ENCODE results near the gene TBC1D3B.
"Not testable (repeated sequence)": the region's sequence is repeated elsewhere in the genome, so short reads cannot be mapped to it uniquely, and the experiment has no call there.

DNA sequence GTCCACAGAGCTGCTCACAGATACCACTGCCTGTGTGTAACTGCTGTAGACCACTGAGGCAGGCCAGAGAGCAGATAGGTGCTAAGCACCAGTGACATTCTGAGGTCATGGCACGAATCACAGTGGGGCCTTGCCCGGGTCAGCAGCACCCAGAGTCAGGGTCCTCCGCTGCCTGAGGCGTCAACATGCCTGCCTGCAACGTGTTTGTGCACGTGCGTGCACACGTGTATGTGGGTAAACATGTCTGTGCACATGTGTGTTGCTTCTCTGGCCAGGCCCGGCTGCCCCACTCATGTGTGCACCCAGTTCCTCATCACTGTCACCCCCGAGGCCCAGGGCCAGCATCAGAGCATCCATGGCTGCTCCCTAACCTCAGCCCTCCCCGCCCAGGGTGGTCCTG lies at the start of gene TBC1D3B:
- TF ChIP-seq POLR2A (IDR thresholded peaks at IDR 0.05; ENCODE audit: insufficient read depth in 1 of 2, low read depth in 2 of 2, low read length in 2 of 2); TAF1 (CRISPR knock-in tag; IDR thresholded peaks at IDR 0.05); ZNF607 (CRISPR knock-in tag; IDR thresholded peaks at IDR 0.05; ENCODE audit: borderline replicate concordance); EZH2 (conservative IDR thresholded peaks at IDR 0.05; ENCODE audit: low read depth, low read length); POLR2AphosphoS2 (IDR thresholded peaks at IDR 0.05; ENCODE audit: low read depth, low read length); DNMT3B (CRISPR knock-in tag; conservative IDR thresholded peaks at IDR 0.05); ARNT (IDR thresholded peaks at IDR 0.05); ZNF768 (CRISPR knock-in tag; IDR thresholded peaks at IDR 0.05); ESRRA (CRISPR knock-in tag; IDR thresholded peaks at IDR 0.05; ENCODE audit: low read depth); SALL1 (CRISPR knock-in tag; IDR thresholded peaks at IDR 0.05): not testable (repeated sequence)
- TF ChIP-seq, protein P1, sequence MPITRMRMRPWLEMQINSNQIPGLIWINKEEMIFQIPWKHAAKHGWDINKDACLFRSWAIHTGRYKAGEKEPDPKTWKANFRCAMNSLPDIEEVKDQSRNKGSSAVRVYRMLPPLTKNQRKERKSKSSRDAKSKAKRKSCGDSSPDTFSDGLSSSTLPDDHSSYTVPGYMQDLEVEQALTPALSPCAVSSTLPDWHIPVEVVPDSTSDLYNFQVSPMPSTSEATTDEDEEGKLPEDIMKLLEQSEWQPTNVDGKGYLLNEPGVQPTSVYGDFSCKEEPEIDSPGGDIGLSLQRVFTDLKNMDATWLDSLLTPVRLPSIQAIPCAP (CRISPR knock-in tag; IDR thresholded peaks at IDR 0.05; ENCODE audit: low read depth) = not testable (repeated sequence)
- TF ChIP-seq, protein P2, sequence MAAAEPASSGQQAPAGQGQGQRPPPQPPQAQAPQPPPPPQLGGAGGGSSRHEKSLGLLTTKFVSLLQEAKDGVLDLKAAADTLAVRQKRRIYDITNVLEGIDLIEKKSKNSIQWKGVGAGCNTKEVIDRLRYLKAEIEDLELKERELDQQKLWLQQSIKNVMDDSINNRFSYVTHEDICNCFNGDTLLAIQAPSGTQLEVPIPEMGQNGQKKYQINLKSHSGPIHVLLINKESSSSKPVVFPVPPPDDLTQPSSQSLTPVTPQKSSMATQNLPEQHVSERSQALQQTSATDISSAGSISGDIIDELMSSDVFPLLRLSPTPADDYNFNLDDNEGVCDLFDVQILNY (CRISPR knock-in tag; conservative IDR thresholded peaks at IDR 0.05) = not testable (repeated sequence)
- TF ChIP-seq, protein P3, sequence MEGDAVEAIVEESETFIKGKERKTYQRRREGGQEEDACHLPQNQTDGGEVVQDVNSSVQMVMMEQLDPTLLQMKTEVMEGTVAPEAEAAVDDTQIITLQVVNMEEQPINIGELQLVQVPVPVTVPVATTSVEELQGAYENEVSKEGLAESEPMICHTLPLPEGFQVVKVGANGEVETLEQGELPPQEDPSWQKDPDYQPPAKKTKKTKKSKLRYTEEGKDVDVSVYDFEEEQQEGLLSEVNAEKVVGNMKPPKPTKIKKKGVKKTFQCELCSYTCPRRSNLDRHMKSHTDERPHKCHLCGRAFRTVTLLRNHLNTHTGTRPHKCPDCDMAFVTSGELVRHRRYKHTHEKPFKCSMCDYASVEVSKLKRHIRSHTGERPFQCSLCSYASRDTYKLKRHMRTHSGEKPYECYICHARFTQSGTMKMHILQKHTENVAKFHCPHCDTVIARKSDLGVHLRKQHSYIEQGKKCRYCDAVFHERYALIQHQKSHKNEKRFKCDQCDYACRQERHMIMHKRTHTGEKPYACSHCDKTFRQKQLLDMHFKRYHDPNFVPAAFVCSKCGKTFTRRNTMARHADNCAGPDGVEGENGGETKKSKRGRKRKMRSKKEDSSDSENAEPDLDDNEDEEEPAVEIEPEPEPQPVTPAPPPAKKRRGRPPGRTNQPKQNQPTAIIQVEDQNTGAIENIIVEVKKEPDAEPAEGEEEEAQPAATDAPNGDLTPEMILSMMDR (CRISPR knock-in tag; IDR thresholded peaks at IDR 0.05) = not testable (repeated sequence)
- TF ChIP-seq, protein P4, sequence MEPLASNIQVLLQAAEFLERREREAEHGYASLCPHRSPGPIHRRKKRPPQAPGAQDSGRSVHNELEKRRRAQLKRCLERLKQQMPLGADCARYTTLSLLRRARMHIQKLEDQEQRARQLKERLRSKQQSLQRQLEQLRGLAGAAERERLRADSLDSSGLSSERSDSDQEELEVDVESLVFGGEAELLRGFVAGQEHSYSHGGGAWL (CRISPR knock-in tag; IDR thresholded peaks at IDR 0.05) = not testable (repeated sequence)
